ENCODE data around the gene XKRX. TPM values are rescaled to one million over a fixed set of nuclear protein-coding genes. Genes with fewer than 3 reads are reported as not detected.

Gene XKRX
- total and polyA plus RNA-seq, 2 donors (not counting 1 experiment from before 2014, with no cell fraction given), result 4.6 to 5.4 TPM

DNA sequence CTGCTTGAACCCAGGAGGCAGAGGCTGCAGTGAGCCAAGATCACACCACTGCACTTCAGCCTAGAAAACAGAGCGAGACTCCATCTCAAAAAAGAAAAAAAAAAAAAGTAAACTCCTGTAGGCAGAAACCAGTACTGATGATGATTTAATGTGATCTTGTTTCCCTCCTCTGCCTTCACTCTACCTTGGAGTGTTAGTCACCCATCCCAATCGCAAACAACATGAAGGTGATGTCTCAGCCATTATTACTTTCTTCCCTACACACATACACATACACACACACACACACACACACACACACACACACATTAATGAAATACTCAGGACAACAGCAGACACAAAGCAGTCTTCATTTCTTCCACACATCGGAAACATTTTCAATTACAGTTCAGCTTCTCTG lies 15.6 kb downstream of the XKRX start:
- H3K27me3 Mint-ChIP-seq, result no peaks in the 10 kb centered on the region
- no peak overlapping the region for H3K9ac ChIP-seq (ENCODE audit: low read length)
- H3K4me1 ChIP-seq (ENCODE audit: control insufficient read depth in 2 of 2, insufficient read depth in 2 of 2, low read length in 2 of 2), result no peaks in the 10 kb centered on the region
- ChIA-PET POLR2A (no interaction called here), CTCF (no interaction called here)
- no peak overlapping the region for H3K27ac ChIP-seq (ENCODE audit: low read length in 2 of 2)
- H4K20me1 ChIP-seq (ENCODE audit: control insufficient read depth, insufficient read depth, low read length, poor library complexity, severe bottlenecking), result no peaks in the 10 kb centered on the region
- no peak overlapping the region for H3K4me3 ChIP-seq (ENCODE audit: control extremely low read depth in 1 of 5, extremely low read depth in 1 of 5, insufficient read depth in 1 of 5, low read depth in 2 of 5, low read length in 4 of 5)
- no peaks in the 10 kb centered on the region for H3K9me3 ChIP-seq (ENCODE audit: control extremely low read depth in 1 of 3, control insufficient read depth in 2 of 3, insufficient read depth in 1 of 3, low read length in 2 of 3)
- no peak overlapping the region for H3K4me2 ChIP-seq (replicated peaks; ENCODE audit: low read depth, low read length, poor library complexity, severe bottlenecking)
- no peak overlapping the region for H2AFZ ChIP-seq (ENCODE audit: insufficient read depth, low read depth, low read length, poor library complexity, severe bottlenecking)
- no peaks in the 10 kb centered on the region for H3K36me3 ChIP-seq (replicated peaks in 1 of 2; ENCODE audit: control extremely low read depth in 1 of 2, control insufficient read depth in 1 of 2, extremely low read depth in 1 of 2, insufficient read depth in 2 of 2, low read length in 1 of 2)
- intact Hi-C loops (cut with micrococcal nuclease), result no loop called here
- TF ChIP-seq EZH2 (IDR thresholded peaks at IDR 0.05; ENCODE audit: borderline replicate concordance, insufficient read depth, low read depth, low read length, poor library complexity, severe bottlenecking), result no peak
- TF ChIP-seq, protein P1, sequence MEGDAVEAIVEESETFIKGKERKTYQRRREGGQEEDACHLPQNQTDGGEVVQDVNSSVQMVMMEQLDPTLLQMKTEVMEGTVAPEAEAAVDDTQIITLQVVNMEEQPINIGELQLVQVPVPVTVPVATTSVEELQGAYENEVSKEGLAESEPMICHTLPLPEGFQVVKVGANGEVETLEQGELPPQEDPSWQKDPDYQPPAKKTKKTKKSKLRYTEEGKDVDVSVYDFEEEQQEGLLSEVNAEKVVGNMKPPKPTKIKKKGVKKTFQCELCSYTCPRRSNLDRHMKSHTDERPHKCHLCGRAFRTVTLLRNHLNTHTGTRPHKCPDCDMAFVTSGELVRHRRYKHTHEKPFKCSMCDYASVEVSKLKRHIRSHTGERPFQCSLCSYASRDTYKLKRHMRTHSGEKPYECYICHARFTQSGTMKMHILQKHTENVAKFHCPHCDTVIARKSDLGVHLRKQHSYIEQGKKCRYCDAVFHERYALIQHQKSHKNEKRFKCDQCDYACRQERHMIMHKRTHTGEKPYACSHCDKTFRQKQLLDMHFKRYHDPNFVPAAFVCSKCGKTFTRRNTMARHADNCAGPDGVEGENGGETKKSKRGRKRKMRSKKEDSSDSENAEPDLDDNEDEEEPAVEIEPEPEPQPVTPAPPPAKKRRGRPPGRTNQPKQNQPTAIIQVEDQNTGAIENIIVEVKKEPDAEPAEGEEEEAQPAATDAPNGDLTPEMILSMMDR (IDR thresholded peaks at IDR 0.05), result no peak
- no peaks in the 10 kb centered on the region for H3K79me2 ChIP-seq (ENCODE audit: control insufficient read depth, insufficient read depth, low read length)
- no peaks in the 10 kb centered on the region for H3K27me3 ChIP-seq (replicated peaks in 1 of 4; ENCODE audit: control extremely low read depth in 1 of 4, control insufficient read depth in 3 of 4, insufficient read depth in 4 of 4, low read length in 3 of 4)
- H3K27ac Mint-ChIP-seq, result no peak overlapping the region
- H3K4me1 Mint-ChIP-seq, result peaks cover 22% of the 10 kb centered on the region
- no peaks in the 10 kb centered on the region for H3K9me3 Mint-ChIP-seq (ENCODE audit: insufficient read depth)
- ATAC-seq (ENCODE audit: low read depth), result no peak
- no CpG with 5 or more reads among the region's 3 CpGs for WGBS (ENCODE audit: insufficient coverage)
- no peak for DNase-seq
- H3K4me3 Mint-ChIP-seq, result no peak overlapping the region

DNA sequence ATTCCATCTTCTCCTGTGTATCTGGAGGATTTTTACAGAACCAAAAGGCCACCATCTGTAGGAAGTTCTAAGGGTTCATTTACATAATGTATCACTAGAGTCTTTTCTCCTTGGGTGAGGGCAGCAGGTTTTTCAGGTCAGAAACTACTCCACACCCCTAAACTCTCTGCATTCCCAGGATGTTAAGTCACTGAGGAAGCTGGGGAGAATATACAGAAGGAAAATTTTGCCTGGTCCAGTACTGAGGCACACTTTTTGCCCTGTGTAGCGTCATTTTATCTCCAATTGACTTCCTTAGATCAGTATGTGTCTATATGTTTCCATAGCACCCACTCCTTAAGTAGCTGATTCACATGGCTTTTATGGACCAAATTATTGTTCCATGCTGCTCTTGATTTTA lies 17.0 kb downstream of the XKRX start:
- WGBS (ENCODE audit: insufficient coverage), result no CpG with 5 or more reads among the region's 1 CpG
- Histone ChIP-seq H3K9me3 (ENCODE audit: control extremely low read depth in 1 of 3, control insufficient read depth in 2 of 3, insufficient read depth in 1 of 3, low read length in 2 of 3) (no peaks in the 10 kb centered on the region), H3K4me2 (replicated peaks; ENCODE audit: low read depth, low read length, poor library complexity, severe bottlenecking) (no peak overlapping the region), H3K27me3 (replicated peaks in 1 of 4; ENCODE audit: control extremely low read depth in 1 of 4, control insufficient read depth in 3 of 4, insufficient read depth in 4 of 4, low read length in 3 of 4) (no peaks in the 10 kb centered on the region), H3K36me3 (replicated peaks in 1 of 2; ENCODE audit: control extremely low read depth in 1 of 2, control insufficient read depth in 1 of 2, extremely low read depth in 1 of 2, insufficient read depth in 2 of 2, low read length in 1 of 2) (no peaks in the 10 kb centered on the region), H2AFZ (ENCODE audit: insufficient read depth, low read depth, low read length, poor library complexity, severe bottlenecking) (no peak overlapping the region), H3K9ac (ENCODE audit: low read length) (no peak overlapping the region), H4K20me1 (ENCODE audit: control insufficient read depth, insufficient read depth, low read length, poor library complexity, severe bottlenecking) (no peaks in the 10 kb centered on the region), H3K27ac (ENCODE audit: low read length in 2 of 2) (no peak overlapping the region), H3K4me1 (ENCODE audit: control insufficient read depth in 2 of 2, insufficient read depth in 2 of 2, low read length in 2 of 2) (peaks cover 1 to 2% of the 10 kb centered on the region in 2 donors), H3K4me3 (ENCODE audit: control extremely low read depth in 1 of 5, extremely low read depth in 1 of 5, insufficient read depth in 1 of 5, low read depth in 2 of 5, low read length in 4 of 5) (no peak overlapping the region), H3K79me2 (ENCODE audit: control insufficient read depth, insufficient read depth, low read length) (no peaks in the 10 kb centered on the region)
- Mint-ChIP-seq H3K27me3 (no peaks in the 10 kb centered on the region), H3K27ac (no peak overlapping the region), H3K4me1 (peaks cover 23% of the 10 kb centered on the region), H3K4me3 (no peak overlapping the region), H3K9me3 (ENCODE audit: insufficient read depth) (no peaks in the 10 kb centered on the region)
- intact Hi-C loops (cut with micrococcal nuclease), result no loop called here
- ATAC-seq (ENCODE audit: low read depth) (no peak), DNase-seq (no peak)
- TF ChIP-seq, protein P1 (IDR thresholded peaks at IDR 0.05), result no peak
- no peak for TF ChIP-seq EZH2 (IDR thresholded peaks at IDR 0.05; ENCODE audit: borderline replicate concordance, insufficient read depth, low read depth, low read length, poor library complexity, severe bottlenecking)
- ChIA-PET POLR2A (no interaction called here), CTCF (no interaction called here)
